Activated CD4-positive, alpha-beta T cell treated with anti-CD3 and anti-CD28 coated beads for 36 hours (primary cell): ENCODE measurements around the gene DTNB. TPM values are rescaled to one million over a fixed set of nuclear protein-coding genes. Genes with fewer than 3 reads are reported as not detected.
A peak's percentile ranks its signal among the peaks of the same experiment; 100 is the strongest.

Experiments
- ATAC-seq: fragments of 200-7000 bp; cut with Tn5 transposase; one replicate; pipeline ENCODE4 v1.10.0; 2021; ENCODE audit warnings: mild to moderate bottlenecking, moderate library complexity
- CTCF ChIA-PET: fragments of 350-600 bp; sonication (Branson Sonifier 250); formaldehyde crosslinking; loops from one replicate; lab custom pipeline; 2021; ENCODE audit warnings: antibody characterized with exemption; lab: Charles Lee
- POLR2A ChIA-PET: fragments of 350-600 bp; sonication (Branson Sonifier 250); formaldehyde crosslinking; loops from one replicate; lab custom pipeline; 2021; ENCODE audit warnings: antibody characterized with exemption, inconsistent platforms; lab: Charles Lee
- DNase-seq: peaks from one replicate; pipeline ENCODE4 v3.0.0-alpha.2; 2020
- H3K27ac Mint-ChIP-seq: one replicate; pipeline ENCODE4 v1.8.0; 2021; ENCODE audit warnings: mixed read lengths
- H3K27me3 Mint-ChIP-seq: one replicate; pipeline ENCODE4 v1.8.0; 2021; ENCODE audit warnings: mixed read lengths
- H3K36me3 Mint-ChIP-seq: one replicate; pipeline ENCODE4 v1.8.0; 2021; ENCODE audit warnings: low read depth, mixed read lengths
- H3K4me1 Mint-ChIP-seq: one replicate; pipeline ENCODE4 v1.8.0; 2021; ENCODE audit warnings: mixed read lengths
- H3K4me3 Mint-ChIP-seq: one replicate; pipeline ENCODE4 v1.8.0; 2021; ENCODE audit warnings: mild to moderate bottlenecking, moderate library complexity, mixed read lengths
- H3K9me3 Mint-ChIP-seq: one replicate; pipeline ENCODE4 v1.8.0; 2021; ENCODE audit warnings: low read depth, mixed read lengths
- intact Hi-C, 2 experiments: fragments of 100-400 bp; cut with DNase I in 1 of 2; cut with micrococcal nuclease in 1 of 2; formaldehyde crosslinking; loops; one replicate each; pipeline versions ENCODE4 v1.14.2 to v1.15.1; 2022 to 2024; cut with DNase I, micrococcal nuclease
- total RNA-seq, 2 experiments: library from RNA; stranded (reverse); gene quantifications; one replicate each; pipeline ENCODE4 v1.2.3, GENCODE V29; 2021

Gene DTNB
- total RNA-seq, 2 experiments from 2014 or later: 17.1 to 33.5 TPM

- Mint-ChIP-seq H3K36me3 (peaks cover under 1% of the 10 kb centered on the region), H3K4me3 (no peak overlapping the region), H3K4me1 (peaks cover 5% of the 10 kb centered on the region), H3K27ac (no peak overlapping the region), H3K27me3 (no peaks in the 10 kb centered on the region), H3K9me3 (no peaks in the 10 kb centered on the region)
- DNase-seq: no peak
- ChIA-PET POLR2A (no interaction called here), CTCF (interaction anchor here (0.6 kb wide), 1 partner anchor 622 kb away, joined by 3 read pairs; no protein-coding TSS in a partner anchor)
- intact Hi-C loops: no loop called here
- no peak for ATAC-seq
These were observed 232.0 kb downstream of the DTNB start for GRCh38 chr2:25441353-25441752.

GRCh38 chr2:25438793-25439192, 234.6 kb downstream of the DTNB start:
- POLR2A ChIA-PET: no interaction called here
- H3K4me1 Mint-ChIP-seq: peaks cover 5% of the 10 kb centered on the region
- peaks cover 11% of the 10 kb centered on the region for H3K36me3 Mint-ChIP-seq
- ATAC-seq (no peak), DNase-seq (no peak)
- CTCF ChIA-PET: interaction anchor here (0.7 kb wide), 1 partner anchor 158 kb away, joined by 3 read pairs; no protein-coding TSS in a partner anchor
- H3K9me3 Mint-ChIP-seq: no peaks in the 10 kb centered on the region
- no peak overlapping the region for H3K4me3 Mint-ChIP-seq
- no peak overlapping the region for H3K27ac Mint-ChIP-seq
- no peaks in the 10 kb centered on the region for H3K27me3 Mint-ChIP-seq
- intact Hi-C loops: no loop called here

- CTCF ChIA-PET: no interaction called here
These were observed 235.3 kb downstream of the DTNB start for GRCh38 chr2:25437881-25438662.

GRCh38 chr2:25435421-25435820, 238.0 kb downstream of the DTNB start:
- intact Hi-C loops: no loop called here
- DNase-seq (no peak), ATAC-seq (no peak)
- Mint-ChIP-seq H3K27me3 (no peaks in the 10 kb centered on the region), H3K4me1 (peaks cover 5% of the 10 kb centered on the region), H3K27ac (no peak overlapping the region), H3K4me3 (no peak overlapping the region), H3K9me3 (no peaks in the 10 kb centered on the region), H3K36me3 (peaks cover 16% of the 10 kb centered on the region)
- ChIA-PET POLR2A (no interaction called here), CTCF (no interaction called here)

More at GRCh38 chr2:25437881-25438662, 235.3 kb downstream of the DTNB start:
- Mint-ChIP-seq H3K9me3 (no peaks in the 10 kb centered on the region), H3K27ac (peak overlapping the region; percentile 18), H3K4me1 (peaks cover 5% of the 10 kb centered on the region), H3K4me3 (no peak overlapping the region), H3K27me3 (no peaks in the 10 kb centered on the region), H3K36me3 (peaks cover 11% of the 10 kb centered on the region)
- DNase-seq (no peak), ATAC-seq (no peak)
- POLR2A ChIA-PET: no interaction called here
- intact Hi-C loops: no loop called here

- DNase-seq (no peak), ATAC-seq (no peak)
- POLR2A ChIA-PET: no interaction called here
- Mint-ChIP-seq H3K9me3 (no peaks in the 10 kb centered on the region), H3K27ac (no peak overlapping the region), H3K4me3 (no peak overlapping the region), H3K27me3 (no peaks in the 10 kb centered on the region), H3K36me3 (peaks cover 16% of the 10 kb centered on the region), H3K4me1 (peaks cover under 1% of the 10 kb centered on the region)
- CTCF ChIA-PET: no interaction called here
- intact Hi-C loops: no loop called here
These were observed 241.8 kb downstream of the DTNB start for GRCh38 chr2:25431604-25432003.

DNA sequence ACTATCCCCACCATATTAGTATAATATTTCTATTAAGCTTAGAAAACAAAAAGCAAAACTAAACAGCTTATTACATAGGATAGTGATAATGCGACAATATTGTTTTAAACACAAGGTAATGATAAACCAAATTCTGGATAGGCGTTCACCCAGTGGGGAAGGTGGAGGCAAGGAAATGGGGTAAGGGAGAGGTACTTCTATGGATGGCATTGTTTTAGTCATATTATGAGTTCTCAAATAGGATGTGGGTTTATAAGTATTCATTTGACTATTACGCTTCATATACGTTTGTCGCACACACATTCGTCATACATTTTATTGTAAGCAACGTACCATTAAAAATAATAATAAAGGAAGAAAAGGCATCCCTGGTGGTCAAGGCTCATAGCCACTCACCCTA, 242.8 kb downstream of the DTNB start:
- Mint-ChIP-seq H3K27me3 (no peaks in the 10 kb centered on the region), H3K4me3 (no peak overlapping the region), H3K36me3 (peaks cover 13% of the 10 kb centered on the region), H3K9me3 (no peaks in the 10 kb centered on the region), H3K27ac (no peak overlapping the region), H3K4me1 (no peaks in the 10 kb centered on the region)
- ChIA-PET CTCF (no interaction called here), POLR2A (no interaction called here)
- intact Hi-C loops: no loop called here
- no peak for DNase-seq
- no peak for ATAC-seq

GRCh38 chr2:25426326-25426725, 247.1 kb downstream of the DTNB start:
- Mint-ChIP-seq H3K9me3 (no peaks in the 10 kb centered on the region), H3K36me3 (peaks cover 5% of the 10 kb centered on the region), H3K4me3 (no peak overlapping the region), H3K27me3 (no peaks in the 10 kb centered on the region), H3K27ac (no peak overlapping the region), H3K4me1 (no peaks in the 10 kb centered on the region)
- no peak for DNase-seq
- ChIA-PET POLR2A (no interaction called here), CTCF (no interaction called here)
- no peak for ATAC-seq
- intact Hi-C loops: no loop called here

GRCh38 chr2:25424426-25425028, 248.8 kb downstream of the DTNB start:
- Mint-ChIP-seq H3K27ac (no peak overlapping the region), H3K4me1 (no peaks in the 10 kb centered on the region), H3K4me3 (no peak overlapping the region), H3K27me3 (no peaks in the 10 kb centered on the region), H3K36me3 (peaks cover 3% of the 10 kb centered on the region), H3K9me3 (no peaks in the 10 kb centered on the region)
- ATAC-seq (no peak), DNase-seq (no peak)
- intact Hi-C loops: no loop called here
- CTCF ChIA-PET: interaction anchor here (1.0 kb wide), 1 partner anchor 63 kb away, joined by 3 read pairs; no protein-coding TSS in a partner anchor
- POLR2A ChIA-PET: no interaction called here

- intact Hi-C loops: no loop called here
- no peak for ATAC-seq
These were observed 251.5 kb downstream of the DTNB start for GRCh38 chr2:25421820-25422411.

GRCh38 chr2:25421289-25421688, 252.1 kb downstream of the DTNB start:
- DNase-seq (no peak), ATAC-seq (no peak)
- Mint-ChIP-seq H3K27ac (no peak overlapping the region), H3K36me3 (peaks cover 18% of the 10 kb centered on the region), H3K9me3 (peaks cover 5% of the 10 kb centered on the region), H3K4me1 (no peaks in the 10 kb centered on the region), H3K4me3 (no peak overlapping the region), H3K27me3 (no peaks in the 10 kb centered on the region)
- intact Hi-C loops: no loop called here
- CTCF ChIA-PET: no interaction called here
- POLR2A ChIA-PET: no interaction called here

More at GRCh38 chr2:25421820-25422411, 251.5 kb downstream of the DTNB start:
- no peak overlapping the region for H3K4me3 Mint-ChIP-seq
- DNase-seq: no peak
- ChIA-PET CTCF (no interaction called here), POLR2A (no interaction called here)
- peaks cover 21% of the 10 kb centered on the region for H3K36me3 Mint-ChIP-seq
- peaks cover 5% of the 10 kb centered on the region for H3K9me3 Mint-ChIP-seq
- no peaks in the 10 kb centered on the region for H3K4me1 Mint-ChIP-seq
- H3K27me3 Mint-ChIP-seq: no peaks in the 10 kb centered on the region
- H3K27ac Mint-ChIP-seq: no peak overlapping the region

DNA sequence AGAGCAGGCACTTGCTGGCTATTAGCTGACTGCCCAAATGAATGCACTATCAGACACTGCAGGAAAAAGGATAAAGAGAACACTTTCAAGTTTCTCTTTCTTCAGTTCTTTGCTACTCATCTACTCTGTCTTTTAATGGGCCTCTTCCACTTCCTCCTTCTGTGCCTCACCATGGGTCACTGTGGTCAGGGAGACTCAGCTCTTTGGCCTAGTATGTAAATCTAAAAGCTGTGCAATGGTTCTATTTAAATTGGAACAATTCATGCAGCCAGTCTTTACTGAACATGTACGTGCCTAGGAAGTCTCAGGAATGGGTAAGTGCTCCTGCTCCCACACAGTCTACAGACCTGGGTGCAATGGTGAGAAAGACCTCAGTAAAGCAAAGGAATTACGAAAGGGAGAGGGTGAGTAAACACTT, 252.5 kb downstream of the DTNB start:
- ChIA-PET POLR2A (no interaction called here), CTCF (no interaction called here)
- no peaks in the 10 kb centered on the region for H3K4me1 Mint-ChIP-seq
- ATAC-seq: no peak
- H3K4me3 Mint-ChIP-seq: no peak overlapping the region
- no peak for DNase-seq
- peaks cover 5% of the 10 kb centered on the region for H3K9me3 Mint-ChIP-seq
- intact Hi-C loops: no loop called here
- no peaks in the 10 kb centered on the region for H3K27me3 Mint-ChIP-seq
- H3K36me3 Mint-ChIP-seq: peaks cover 18% of the 10 kb centered on the region
- no peak overlapping the region for H3K27ac Mint-ChIP-seq
